ENCODE results near the gene TXNDC15.
"Not testable (repeated sequence)": the region's sequence is repeated elsewhere in the genome, so short reads cannot be mapped to it uniquely, and the experiment has no call there.

Gene TXNDC15

DNA sequence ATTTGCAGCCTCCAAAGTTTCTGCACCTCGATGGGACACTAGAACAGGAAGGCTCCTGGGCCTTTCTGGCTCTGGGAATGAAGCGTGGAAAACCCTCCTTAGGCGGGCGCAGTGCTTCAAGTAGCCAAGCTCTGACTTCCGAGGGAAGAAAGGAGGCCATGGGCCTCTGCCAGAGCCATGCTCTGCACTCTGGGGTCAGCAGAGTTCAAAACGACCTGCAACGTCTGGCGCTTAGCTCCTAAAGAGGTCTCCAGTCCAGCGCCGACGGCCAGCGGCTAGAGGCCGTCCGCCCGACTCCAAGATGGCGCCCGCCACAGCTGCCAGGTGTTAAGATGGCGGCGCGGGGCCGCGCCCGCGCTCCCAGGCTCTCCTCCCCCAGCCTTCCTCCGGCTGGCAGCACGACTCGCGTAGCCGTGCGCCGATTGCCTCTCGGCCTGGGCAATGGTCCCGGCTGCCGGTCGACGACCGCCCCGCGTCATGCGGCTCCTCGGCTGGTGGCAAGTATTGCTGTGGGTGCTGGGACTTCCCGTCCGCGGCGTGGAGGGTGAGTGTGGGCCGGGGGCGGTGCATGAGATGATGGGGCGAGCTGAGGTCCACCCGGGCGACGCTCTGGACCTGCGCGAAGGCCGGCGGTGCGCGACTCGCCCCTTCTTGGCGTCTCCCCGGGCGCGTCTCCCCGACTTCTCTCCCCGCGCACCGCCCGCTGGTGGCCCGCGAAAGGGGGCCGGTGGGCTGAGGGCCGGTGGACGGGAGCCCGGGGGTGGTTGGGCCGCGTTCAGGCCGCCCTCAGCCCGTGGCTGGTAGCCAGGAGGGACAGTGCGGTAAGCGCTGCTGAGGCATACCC lies at the start of gene TXNDC15:
TXNDC15 (plus strand) TSS at position 385 of the 844 bp plus-strand sequence; CDS start at position 442, 57 bp downstream.
- DNase-seq: peak; percentile 56

- no peak for DNase-seq
Observed at GRCh38 chr5:134824681-134825080, 49.5 kb upstream of the TXNDC15 start.

DNA sequence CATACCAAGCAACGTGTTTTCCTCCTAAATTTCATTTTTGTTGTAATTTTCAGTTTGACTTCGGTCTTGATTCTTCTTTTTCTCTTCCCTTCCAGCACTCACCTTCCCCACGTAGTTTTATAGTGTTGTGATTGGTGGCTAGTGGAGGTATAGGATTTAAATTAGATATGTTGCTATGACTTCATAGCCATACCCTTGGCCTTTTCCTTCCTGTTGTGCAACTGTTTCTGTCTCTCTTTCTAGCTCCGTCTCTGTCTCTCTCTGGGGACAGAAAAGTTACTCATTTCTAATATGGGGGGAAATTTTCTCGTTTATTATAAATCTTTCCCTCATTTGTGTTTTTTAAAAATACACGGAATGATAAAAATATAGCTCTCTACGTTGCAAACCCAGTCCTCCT lies 49.0 kb upstream of the TXNDC15 start:
- DNase-seq: no peak

DNA sequence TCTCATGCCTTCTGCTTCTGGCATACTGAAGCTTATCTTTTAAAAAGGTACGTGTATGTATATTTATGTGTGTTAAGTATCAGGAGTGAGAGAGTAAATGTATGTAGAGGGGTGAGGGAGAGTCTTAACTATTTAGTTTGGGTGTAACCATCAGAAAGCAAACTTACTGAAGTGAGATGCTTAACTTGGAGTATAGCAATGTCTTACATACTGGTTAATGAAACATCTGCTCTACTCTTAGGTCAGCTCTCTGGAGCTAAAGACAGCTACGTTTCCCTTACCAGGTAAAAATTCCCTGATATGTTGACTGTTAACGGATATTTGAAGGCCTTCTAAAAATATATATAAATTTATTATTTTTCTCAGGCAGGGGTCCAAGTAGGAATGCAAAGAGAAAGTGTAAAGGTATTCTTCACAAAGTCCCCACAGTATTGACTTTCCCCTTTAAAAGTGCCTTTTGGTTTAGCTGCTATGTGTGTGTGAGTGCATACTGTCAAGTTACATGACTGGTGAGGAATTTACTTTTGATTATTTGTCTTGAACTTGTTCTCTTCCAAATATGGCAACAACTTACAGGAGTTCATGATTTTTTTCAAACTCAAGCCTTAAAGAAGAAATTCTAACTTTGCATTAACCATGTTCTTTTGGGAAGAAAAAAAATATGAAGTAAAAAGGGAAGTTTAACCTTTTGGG lies 40.7 kb upstream of the TXNDC15 start:
- DNase-seq: no peak

DNA sequence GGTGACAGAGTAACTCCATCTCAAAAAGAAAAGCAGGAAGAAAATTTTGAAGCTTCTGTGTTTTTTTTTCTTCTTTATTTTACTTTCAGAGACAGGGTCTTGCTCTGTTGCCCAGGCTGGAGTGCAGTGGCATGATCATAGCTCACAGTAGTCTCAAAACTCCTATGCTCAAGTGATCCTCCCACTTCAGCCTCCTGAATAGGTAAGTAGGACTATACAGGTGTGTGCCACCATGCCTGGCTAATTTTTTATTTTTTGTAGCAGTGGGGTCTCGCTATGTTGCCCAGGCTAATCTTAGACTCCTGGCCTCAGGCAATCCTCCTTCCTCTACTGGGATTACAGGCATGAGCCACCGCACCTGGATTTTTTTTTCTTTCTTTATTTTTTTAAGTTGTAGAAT lies 38.5 kb upstream of the TXNDC15 start:
- DNase-seq: no peak

GRCh38 chr5:134837530-134838181 lies 36.5 kb upstream of the TXNDC15 start:
- DNase-seq: no peak

- DNase-seq: not testable (repeated sequence)
Observed at GRCh38 chr5:134838361-134838760, 35.8 kb upstream of the TXNDC15 start.

DNA sequence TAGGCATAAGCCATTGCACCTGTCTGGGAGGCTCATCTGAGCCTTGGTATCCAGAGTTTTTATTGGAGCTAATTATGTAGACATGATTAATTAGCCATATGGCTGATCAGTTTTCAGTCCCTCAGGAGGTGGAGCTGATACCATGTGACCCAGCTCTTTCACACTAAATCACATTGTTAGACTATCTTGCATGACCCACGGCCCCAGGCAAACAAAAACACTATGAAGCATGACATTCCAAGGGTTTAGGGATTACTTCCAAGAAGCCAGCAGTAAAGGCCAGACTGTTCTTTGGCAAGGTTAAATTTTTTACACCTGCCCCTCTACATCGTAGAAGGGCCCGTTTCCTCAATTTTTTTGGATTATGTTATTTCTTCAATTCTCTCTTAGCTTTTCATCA lies 33.4 kb upstream of the TXNDC15 start:
- no peak for DNase-seq

DNA sequence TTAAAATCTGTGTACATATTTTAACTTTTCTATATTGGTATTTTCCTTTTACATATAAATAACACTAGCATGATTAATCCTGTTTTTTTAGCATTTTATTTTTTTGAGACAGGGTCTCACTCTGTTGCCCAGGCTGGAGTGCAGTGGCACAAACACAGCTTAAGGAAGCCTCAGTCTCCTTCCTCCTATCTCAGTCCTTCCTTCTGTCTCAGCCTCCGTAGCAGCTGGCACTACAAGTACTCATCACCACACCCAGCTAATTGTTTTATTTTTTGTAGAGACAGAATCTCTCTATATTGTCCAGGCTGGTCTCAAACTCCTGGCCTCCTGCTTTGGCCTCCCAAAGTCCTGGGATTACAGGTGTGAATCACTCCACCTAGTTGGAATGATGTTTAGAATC lies 29.9 kb upstream of the TXNDC15 start:
- no peak for DNase-seq

DNA sequence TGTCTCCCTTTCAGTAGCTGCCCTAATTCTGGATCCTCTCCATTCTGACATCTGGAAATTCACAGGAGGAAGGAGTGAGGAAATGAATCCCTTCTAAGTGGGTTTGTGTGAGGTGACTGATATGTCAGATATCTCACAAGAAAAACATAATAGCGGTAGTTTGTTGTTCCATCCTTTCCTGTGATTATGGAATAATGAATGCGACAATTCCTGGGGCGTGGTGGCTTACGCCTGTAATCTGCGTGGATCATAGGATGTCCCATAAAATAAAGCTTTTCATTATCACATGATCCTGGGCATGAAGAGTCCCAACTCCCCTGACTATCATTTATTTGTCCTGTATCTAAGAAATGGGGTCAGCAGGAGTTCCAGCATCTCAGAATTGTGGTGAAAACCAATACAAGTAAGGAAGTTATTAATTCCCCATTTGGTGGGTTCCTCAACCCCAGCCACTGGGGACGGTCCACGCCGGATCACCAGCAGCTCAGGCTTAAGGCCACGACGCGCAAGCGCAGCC lies 28.8 kb upstream of the TXNDC15 start:
- DNase-seq: no peak

- peak; percentile 92 for DNase-seq
Observed at GRCh38 chr5:134845852-134846640, 28.1 kb upstream of the TXNDC15 start, which contains the start of gene C5orf24. Gene C5orf24 (plus strand): TSS chr5:134845968. CDS start chr5:134854901, 8,933 bp downstream.

- DNase-seq: no peak
Observed at GRCh38 chr5:134846641-134846960, 27.6 kb upstream of the TXNDC15 start.

DNA sequence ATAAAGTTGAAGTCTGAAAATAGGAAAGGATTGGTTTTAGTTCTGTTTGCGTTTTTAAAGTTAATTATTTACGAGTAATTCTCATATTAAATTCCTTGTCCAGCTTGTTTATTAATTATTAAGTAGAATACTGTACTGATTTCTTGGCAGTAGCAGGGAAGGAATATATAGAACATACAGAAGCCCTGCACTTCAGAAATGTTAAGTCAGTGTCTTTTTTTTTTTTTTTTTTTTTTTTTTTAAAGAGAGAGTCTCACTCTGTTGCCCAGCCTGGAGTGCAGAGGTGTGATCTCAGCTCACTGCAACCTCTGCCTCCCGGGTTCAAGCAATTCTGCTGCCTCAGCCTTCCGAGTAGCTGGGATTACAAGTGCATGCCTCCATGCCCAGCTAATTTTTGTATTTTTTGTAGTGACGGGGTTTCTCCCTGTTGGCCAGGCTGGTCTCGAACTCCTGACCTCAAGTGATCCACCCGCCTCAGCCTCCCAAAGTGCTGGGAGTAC lies 24.7 kb upstream of the TXNDC15 start:
- DNase-seq: not testable (repeated sequence)

- no peak for DNase-seq
Observed at GRCh38 chr5:134851307-134851923, 22.8 kb upstream of the TXNDC15 start.

GRCh38 chr5:134856465-134856864 lies 17.7 kb upstream of the TXNDC15 start:
- DNase-seq: not testable (repeated sequence)

DNA sequence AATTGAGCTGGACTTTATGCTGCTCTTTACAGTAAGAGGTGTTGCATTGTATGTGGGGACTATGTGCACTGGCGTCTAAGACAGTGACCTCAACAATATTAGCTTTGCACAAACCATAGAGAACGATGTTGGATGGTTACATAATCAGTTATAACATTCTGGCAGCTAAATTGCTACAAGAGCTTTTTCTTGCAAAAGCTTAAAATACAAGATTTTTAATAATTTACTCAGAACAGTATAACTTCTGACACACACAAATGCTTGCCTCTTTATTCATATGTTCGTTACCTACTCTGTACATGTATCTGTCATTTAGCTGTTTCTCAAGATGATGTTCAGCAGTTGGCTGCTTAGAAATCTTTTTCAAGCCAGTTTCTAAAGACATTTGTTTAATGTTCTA lies 16.8 kb upstream of the TXNDC15 start:
- DNase-seq: no peak

DNA sequence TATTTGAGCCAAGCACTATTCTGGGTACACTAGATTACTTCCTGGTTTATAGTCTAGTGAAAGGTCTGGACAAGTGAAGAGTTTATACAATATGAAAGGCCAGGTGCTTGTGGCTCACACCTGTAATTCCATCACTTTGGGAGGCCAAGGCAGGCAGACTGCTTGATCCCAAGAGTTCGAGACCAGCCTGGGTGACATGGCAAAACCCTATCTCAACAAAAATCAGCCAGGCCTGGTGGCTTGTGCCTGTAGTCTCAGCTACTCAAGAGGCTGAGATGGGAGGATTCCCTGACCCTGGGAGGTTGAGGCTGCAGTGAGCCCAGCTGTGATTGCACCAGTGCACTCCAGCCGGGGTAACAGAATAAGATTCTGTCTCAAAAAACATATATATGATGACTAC lies 9.5 kb upstream of the TXNDC15 start:
- DNase-seq: no peak

- DNase-seq: peak; percentile 4
Observed at GRCh38 chr5:134873494-134873893, 677 bp upstream of the TXNDC15 start.

DNA sequence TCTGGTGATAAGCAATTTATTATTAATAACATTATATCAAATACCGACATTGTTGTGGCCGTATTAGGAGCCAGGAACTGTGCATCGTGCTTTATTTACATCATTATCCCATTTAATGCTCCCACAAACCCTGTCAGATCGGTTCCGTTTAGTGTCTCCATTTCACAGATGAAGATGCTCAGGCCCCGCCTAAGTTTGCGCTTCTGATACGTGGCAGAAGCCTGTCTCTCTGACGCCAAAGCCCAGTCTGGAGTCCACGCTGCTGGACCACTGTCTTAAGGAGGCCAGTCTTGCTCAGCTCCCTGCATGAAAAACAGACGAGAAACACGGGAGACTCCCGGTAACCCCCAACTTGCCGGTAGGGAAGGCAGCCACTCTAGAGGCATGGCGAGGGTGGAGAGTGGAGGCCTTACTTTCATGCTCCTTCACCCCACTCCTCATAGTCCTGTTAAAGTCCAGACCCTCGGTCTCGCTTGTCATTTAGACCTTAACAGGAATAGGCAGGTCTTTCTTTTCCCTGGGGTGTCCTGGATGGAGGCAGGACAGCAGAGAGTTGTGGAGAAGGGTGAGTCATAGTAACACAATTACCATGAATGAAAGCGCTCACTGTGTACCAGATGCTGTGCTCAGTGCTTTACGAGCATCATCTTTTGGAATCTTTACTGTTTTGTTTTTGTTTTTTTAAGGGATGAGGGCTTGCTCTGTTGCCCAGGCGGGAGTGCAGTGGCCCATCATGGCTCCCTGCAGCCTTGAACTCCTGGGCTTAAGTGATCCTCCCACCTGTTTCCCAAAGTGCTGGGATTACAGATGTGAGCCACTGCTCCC lies 872 bp downstream of the TXNDC15 start:
- peak; percentile 19 for DNase-seq

DNA sequence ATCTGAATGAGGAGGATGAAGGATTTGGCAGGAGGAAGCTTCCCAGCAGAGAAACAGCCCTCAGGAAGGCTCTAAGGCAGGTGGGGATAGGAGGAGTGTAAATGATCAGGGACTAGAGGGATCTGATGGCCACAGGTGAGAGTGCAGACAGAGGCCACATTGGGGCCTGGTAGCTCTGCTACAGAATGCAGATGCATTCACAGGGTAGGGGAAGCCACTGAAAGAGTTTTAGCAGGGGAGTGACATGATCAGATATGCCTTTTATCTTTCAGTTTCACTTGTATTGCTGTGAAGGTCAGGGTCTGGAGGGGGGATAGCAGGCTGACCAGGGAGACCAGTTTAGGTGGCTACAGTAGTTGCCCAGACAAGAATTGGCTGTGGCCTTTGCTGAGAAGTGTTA lies 3.0 kb downstream of the TXNDC15 start:
- no peak for DNase-seq

DNA sequence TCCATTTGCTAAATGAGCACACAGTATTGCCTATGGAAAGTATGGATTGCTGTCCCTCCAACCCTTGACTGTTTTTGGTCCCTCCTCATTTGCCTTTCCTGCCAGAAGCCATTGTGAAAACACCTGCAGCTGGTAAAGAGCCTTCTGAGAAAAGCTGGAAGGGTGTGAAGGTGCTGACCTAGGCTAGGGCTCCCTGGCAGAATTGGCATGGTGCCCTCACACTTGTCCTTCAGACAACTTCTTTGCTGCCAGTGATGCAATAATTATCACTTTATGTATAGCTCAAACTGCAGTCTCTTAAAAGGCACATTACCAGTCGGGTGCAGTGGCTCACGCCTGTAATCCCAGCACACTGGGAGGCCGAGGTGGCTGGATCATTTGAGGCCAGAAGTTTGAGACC lies 4.2 kb downstream of the TXNDC15 start:
- no peak for DNase-seq
